HepG2 (cell line): ENCODE measurements around the gene TFEC.

Experiments
- CBX5 ChIP-seq: sonication (generic); formaldehyde crosslinking; IDR thresholded peaks from 2 replicates; pipeline ENCODE4 v1.4.0; 2020; ENCODE audit warnings: missing genetic modification reagents, borderline replicate concordance
- TARDBP ChIP-seq: sonication (generic); formaldehyde crosslinking; IDR thresholded peaks from 2 replicates; pipeline ENCODE4 v1.8.0; 2022; ENCODE audit warnings: mild to moderate bottlenecking, missing genetic modification reagents
- YY1 ChIP-seq: IDR thresholded peaks from 2 replicates; pipeline ENCODE4 v1.6.1; 2011; ENCODE audit warnings: low read length, low read depth, moderate library complexity, mild to moderate bottlenecking; ENCODE audit not compliant: insufficient read depth, insufficient replicate concordance
- TF ChIP-seq, protein P1 (sequence below): sonication (generic); formaldehyde crosslinking; IDR thresholded peaks from 2 replicates; pipeline ENCODE4 v1.4.0; 2020; ENCODE audit warnings: low read depth, mild to moderate bottlenecking, missing genetic modification reagents
- TF ChIP-seq, protein P2 (sequence below): conservative IDR thresholded peaks from 2 replicates; pipeline ENCODE4 v1.6.1; 2018; ENCODE audit warnings: missing genetic modification reagents
- TF ChIP-seq, protein P3 (sequence below), 2 experiments: IDR thresholded peaks; 2 replicates each; pipeline ENCODE4 v1.6.1; 2011 to 2012; ENCODE audit warnings: low read length in 2 of 2, borderline replicate concordance in 1 of 2, low read depth in 1 of 2, mild to moderate bottlenecking in 1 of 2, moderate library complexity in 1 of 2
- TF ChIP-seq, protein P4 (sequence below): IDR thresholded peaks from 2 replicates; pipeline ENCODE4 v1.6.1; 2012; ENCODE audit warnings: low read length, improper control_type of control experiment

DNA sequence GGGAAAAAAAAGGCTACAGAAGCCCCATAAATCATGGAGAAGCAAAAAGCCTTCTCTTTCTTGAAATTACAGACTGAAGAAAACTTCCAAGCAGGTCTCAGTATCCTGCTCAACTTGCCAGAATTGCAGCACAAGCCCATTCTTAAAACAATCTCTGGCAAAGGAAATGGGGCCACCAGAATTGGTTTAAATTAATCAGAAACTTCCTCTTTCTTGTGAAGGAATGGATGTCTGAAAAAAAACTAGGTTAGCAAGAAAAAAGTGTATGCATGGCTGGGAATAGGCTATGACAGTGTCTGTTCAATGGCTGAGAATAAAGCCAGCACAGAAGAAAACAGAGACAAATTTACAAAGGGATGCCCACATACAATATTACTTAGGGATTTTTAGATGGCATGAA is 59.1 kb downstream of the TFEC start:
- no peak for TF ChIP-seq CBX5 (CRISPR knock-in tag)
- TF ChIP-seq YY1: no peak
- TF ChIP-seq, protein P1, sequence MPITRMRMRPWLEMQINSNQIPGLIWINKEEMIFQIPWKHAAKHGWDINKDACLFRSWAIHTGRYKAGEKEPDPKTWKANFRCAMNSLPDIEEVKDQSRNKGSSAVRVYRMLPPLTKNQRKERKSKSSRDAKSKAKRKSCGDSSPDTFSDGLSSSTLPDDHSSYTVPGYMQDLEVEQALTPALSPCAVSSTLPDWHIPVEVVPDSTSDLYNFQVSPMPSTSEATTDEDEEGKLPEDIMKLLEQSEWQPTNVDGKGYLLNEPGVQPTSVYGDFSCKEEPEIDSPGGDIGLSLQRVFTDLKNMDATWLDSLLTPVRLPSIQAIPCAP (CRISPR knock-in tag): no peak
- TF ChIP-seq, protein P2, sequence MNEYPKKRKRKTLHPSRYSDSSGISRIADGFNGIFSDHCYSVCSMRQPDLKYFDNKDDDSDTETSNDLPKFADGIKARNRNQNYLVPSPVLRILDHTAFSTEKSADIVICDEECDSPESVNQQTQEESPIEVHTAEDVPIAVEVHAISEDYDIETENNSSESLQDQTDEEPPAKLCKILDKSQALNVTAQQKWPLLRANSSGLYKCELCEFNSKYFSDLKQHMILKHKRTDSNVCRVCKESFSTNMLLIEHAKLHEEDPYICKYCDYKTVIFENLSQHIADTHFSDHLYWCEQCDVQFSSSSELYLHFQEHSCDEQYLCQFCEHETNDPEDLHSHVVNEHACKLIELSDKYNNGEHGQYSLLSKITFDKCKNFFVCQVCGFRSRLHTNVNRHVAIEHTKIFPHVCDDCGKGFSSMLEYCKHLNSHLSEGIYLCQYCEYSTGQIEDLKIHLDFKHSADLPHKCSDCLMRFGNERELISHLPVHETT (CRISPR knock-in tag): no peak
- TF ChIP-seq, protein P3, sequence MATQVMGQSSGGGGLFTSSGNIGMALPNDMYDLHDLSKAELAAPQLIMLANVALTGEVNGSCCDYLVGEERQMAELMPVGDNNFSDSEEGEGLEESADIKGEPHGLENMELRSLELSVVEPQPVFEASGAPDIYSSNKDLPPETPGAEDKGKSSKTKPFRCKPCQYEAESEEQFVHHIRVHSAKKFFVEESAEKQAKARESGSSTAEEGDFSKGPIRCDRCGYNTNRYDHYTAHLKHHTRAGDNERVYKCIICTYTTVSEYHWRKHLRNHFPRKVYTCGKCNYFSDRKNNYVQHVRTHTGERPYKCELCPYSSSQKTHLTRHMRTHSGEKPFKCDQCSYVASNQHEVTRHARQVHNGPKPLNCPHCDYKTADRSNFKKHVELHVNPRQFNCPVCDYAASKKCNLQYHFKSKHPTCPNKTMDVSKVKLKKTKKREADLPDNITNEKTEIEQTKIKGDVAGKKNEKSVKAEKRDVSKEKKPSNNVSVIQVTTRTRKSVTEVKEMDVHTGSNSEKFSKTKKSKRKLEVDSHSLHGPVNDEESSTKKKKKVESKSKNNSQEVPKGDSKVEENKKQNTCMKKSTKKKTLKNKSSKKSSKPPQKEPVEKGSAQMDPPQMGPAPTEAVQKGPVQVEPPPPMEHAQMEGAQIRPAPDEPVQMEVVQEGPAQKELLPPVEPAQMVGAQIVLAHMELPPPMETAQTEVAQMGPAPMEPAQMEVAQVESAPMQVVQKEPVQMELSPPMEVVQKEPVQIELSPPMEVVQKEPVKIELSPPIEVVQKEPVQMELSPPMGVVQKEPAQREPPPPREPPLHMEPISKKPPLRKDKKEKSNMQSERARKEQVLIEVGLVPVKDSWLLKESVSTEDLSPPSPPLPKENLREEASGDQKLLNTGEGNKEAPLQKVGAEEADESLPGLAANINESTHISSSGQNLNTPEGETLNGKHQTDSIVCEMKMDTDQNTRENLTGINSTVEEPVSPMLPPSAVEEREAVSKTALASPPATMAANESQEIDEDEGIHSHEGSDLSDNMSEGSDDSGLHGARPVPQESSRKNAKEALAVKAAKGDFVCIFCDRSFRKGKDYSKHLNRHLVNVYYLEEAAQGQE (IDR thresholded peaks at IDR 0.05; ENCODE audit: borderline replicate concordance in 1 of 2, low read depth in 1 of 2, low read length in 2 of 2): no peak
- TF ChIP-seq, protein P4, sequence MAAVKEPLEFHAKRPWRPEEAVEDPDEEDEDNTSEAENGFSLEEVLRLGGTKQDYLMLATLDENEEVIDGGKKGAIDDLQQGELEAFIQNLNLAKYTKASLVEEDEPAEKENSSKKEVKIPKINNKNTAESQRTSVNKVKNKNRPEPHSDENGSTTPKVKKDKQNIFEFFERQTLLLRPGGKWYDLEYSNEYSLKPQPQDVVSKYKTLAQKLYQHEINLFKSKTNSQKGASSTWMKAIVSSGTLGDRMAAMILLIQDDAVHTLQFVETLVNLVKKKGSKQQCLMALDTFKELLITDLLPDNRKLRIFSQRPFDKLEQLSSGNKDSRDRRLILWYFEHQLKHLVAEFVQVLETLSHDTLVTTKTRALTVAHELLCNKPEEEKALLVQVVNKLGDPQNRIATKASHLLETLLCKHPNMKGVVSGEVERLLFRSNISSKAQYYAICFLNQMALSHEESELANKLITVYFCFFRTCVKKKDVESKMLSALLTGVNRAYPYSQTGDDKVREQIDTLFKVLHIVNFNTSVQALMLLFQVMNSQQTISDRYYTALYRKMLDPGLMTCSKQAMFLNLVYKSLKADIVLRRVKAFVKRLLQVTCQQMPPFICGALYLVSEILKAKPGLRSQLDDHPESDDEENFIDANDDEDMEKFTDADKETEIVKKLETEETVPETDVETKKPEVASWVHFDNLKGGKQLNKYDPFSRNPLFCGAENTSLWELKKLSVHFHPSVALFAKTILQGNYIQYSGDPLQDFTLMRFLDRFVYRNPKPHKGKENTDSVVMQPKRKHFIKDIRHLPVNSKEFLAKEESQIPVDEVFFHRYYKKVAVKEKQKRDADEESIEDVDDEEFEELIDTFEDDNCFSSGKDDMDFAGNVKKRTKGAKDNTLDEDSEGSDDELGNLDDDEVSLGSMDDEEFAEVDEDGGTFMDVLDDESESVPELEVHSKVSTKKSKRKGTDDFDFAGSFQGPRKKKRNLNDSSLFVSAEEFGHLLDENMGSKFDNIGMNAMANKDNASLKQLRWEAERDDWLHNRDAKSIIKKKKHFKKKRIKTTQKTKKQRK: no peak
- TF ChIP-seq TARDBP (CRISPR knock-in tag): no peak
